Femur (tissue), 1 donor: ENCODE results near the gene PRM1.

Experiments
- DNase-seq: peaks from one replicate; pipeline ENCODE4 v3.0.0-alpha.2; 2017

PRM1 gene

GRCh38 chr16:11251525-11252481 lies 29.3 kb downstream of the PRM1 start:
- DNase-seq, result no peak

DNA sequence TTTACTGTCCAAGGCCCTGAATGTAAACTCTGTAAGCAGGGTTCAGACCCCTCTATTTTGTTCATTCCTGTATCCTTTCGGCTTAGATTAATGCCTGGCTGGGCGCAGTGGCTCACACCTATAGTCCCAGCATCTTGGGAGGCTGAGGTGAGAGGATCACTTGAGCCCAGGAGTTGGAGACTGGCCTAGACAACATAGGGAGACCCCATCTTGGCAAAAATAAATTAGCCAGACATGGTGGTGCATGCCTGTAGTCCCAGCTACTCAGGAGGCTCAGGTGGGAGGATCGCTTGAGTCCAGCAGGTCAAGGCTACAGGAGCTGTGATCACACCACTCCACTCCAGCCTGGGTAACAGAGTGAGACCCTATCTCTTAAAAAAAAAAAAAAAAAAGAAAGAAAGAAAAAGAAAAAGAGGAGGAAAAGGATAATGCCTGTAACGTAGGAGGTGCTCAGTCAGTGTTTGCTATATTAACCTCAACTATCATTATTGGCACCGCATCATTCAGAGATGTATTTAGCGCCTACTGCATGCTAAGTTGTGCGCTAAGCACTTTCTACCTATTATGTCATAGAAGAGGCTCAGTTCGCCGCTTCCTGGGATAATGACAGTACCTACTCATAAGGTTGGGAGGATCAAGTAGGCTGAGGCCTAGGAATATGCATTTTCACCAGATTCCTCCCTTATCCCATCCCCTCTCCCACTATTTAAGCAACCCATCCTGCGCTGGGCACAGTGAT lies 30.2 kb downstream of the PRM1 start:
- no peak for DNase-seq

DNA sequence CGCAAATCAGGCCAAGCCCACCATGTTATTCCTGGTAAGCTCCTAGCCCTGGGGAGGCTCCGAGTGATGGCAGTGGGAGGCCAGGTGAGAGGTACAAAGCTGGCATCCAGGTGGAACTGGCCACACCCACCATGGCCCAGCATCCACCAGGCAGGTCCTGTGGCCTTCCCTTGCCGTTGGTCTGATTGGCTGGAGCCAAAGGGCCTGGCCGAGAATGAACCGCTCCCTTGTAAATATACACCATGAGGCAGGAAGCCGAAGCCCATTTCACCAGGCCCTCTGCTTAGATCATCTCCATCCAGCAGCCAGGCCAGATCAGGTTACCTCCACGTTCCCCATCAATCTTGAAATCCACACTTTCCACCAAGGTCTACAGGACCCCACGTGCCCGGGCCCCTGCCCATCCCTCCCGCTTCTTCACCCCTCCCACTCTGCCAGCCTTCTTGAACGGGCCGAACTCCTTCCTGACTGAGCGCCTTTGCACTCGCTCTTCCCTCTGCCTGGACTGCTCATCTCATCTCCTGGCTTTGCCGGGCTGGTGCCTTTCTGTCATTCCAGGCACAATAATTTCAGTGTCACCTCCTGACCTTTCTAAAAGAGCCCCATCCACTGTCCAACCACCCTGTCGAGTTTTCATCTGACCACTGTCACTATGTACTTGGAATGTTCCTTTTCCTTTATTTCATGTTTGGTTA lies 30.9 kb downstream of the PRM1 start:
- no peak for DNase-seq

- no peak for DNase-seq
Observed at GRCh38 chr16:11249233-11250061, 31.7 kb downstream of the PRM1 start.

- DNase-seq, result no peak
Observed at GRCh38 chr16:11248133-11248532, 33.0 kb downstream of the PRM1 start.

DNA sequence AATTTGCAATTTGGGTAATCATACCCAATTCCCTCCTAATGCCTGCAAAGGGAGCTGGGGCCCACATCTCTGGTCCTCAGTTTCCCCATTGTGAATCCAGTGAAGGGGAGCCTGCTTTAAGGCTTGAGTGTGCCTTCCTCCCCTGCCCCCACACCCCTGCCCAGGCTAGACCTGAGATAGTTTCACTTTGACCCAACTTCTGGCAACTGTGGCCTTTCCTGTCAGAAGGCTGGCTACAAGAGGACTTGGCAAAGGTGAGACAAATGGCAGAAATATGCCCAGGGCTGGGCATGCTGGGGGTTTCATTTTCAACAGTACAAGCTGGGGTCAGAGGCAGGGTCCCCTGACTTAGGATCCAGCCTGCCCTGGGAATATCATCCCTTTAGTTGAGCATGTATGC lies 35.1 kb downstream of the PRM1 start:
- DNase-seq, result no peak

DNA sequence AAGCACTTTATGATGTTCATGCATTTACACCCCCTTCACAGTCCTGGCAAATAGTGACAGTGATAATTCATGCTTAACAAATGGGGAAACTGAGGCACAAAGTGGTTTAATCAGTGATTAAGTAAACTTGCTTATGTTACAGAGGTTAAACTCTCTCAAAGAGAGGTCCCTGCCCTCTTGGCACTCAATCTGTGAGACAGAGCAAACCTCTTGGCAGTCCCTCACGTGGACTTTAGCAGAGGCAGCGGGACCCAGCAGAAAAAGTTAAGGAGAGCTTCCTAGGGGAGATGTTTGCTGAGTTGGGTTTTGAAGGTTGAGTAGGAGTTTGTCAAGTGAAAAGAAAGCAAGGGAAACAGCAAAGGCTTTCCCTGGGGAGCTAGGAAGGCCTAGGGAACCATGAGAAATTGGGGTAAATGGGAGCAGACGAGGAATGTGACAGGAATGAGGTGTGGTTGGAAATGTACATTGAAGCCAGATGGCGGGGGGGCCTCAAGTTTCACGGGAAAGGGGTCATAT lies 35.9 kb downstream of the PRM1 start:
- no peak for DNase-seq

DNA sequence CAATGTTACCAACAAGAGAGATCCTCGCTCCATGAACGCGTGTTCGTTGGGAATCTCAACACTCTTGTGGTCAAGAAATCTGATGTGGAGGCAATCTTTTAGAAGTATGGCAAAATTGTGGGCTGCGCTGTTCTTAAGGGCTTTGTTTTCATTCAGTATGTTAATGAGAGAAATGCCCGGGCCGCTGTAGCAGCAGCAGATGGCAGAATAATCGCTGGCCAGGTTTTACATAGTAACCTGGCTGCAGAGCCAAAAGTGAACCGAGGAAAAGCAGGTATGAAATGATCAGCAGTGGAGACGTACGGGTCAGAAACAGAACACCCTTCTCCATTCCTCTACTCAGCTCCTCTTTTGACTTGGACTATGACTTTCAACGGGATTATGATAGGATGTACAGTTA lies 38.5 kb downstream of the PRM1 start:
- DNase-seq, result no peak

DNA sequence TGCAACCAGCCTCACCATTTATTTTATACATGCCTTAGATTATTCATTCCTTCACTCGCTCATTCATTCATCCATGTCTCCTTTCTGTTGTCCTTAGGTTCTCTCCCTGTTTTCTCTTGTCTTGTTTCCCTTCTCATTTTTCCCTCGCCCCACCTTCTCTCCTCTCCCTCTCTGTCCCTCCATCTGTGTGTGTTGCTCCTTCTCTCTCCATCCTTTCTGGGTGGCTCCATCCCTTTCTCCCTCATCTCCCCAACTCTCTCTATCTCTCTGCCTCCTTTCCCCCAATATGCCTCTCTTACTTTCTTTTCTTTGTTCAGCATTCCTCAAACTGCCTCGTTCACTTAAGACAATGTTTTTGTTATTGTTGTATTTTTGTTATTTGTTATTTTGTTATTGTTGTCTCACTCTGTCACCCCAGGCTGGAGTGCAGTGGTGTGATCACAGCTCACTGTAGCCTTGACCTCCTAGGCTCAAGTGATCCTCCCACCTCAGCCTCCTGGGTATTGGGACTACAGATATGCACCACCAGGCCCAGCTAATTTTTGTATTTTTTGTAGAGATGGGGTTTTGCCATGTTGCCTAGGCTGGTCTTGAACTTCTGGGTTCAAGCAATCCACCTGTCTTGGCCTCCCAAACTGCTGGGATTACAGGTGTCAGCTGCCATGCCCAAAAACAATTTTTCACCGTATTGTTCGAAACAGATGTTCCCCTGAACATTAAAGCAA lies 39.5 kb downstream of the PRM1 start:
- DNase-seq, result no peak

DNA sequence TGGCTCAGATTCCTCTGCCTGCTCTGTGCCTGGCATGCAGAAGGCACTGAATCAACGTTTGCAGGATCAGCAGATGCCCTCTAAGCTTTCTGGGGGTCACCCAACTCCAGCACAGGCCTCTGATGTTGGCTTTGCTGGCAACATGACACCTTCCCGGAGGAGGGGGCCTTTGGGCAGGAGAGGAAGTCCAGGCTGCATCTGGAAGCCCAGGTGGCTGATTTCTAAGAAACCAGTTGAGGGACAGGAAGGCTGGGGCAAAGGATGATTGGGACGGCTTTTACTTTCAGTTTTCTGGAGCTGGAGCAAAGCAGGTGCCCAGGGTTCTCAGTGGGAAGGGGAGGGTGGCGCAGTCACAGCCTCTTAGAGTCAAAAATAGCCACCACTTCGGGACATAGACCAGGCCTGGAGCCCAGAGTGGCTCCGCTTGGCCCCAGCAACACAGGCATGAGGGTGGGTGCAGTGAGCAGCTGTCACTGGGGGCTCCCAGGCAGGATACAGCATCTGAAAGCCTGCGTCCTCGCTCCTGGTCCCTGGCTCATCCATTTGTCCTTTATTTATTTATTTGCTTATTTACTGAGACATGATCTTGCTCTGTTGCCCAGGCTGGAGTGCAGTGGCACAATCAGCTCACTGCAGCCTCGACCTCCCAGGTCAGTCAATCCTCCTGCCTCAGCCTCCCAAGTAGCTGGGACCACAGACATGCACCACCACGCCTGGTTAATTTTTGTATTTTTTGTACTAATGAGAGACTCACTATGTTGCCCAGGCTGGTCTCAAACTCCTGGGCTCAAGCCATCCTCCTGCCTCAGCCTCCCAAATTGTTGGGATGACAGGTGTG lies 40.3 kb downstream of the PRM1 start:
- DNase-seq, result no peak

GRCh38 chr16:11239644-11240632 lies 41.2 kb downstream of the PRM1 start:
- DNase-seq, result no peak

GRCh38 chr16:11238272-11239202 lies 42.6 kb downstream of the PRM1 start:
- no peak for DNase-seq

- DNase-seq, result no peak
Observed at GRCh38 chr16:11236461-11237254, 44.5 kb downstream of the PRM1 start.

DNA sequence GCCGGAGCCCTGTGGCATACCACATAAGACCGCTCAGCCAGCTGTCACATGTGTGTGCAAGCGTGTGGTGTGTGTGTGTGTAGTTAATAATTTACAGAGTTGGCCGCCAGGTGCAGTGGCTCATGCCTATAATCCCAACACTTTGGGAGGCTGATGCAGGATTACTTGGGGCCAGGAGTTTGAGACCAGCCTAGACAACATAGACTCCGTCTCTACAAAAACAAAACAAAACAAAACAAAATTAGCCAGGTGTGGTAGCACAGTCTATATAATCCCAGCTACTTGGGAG lies 45.5 kb downstream of the PRM1 start:
- no peak for DNase-seq

DNA sequence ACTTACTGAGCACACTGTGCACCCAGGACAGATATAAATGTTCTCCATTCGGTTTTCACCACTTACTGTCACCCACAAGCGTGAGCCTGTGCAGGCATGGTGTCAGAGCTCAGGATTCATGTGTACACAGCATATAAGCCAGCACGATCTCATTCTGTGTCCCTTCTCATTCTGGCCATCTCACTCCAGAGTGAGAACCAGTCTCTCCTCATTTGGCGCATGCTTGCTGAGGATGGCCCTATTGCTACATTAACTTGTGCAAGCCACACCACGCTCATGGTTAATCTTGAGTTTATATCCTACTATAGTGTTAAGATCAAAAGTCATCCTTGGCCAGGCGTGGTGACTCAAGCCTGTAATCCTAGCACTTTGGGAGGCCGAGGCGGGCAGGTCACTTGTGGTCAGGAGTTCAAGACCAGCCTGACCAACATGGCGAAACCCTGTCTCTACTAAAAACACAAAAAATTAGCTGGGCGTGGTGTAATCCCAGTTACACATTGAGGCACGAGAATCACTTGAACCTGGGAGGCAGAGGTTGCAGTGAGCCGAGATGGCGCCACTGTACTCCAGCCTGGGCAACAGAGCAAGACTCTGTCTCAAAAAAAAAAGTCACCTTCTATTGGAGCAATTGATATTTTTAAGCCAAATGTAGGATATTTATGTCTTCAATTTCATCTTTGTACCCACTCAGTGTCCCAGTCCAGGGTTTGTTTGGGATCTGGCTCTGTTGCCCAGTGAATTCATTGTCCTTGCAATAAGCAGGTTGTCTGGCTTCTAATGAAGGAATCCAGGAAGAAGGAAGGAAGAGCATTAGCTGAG lies 46.0 kb downstream of the PRM1 start:
- no peak for DNase-seq

- DNase-seq, result no peak
Observed at GRCh38 chr16:11233727-11234376, 47.3 kb downstream of the PRM1 start.
